CD14-positive monocyte (primary cell): ENCODE results near the gene OR1D2. TPM values are rescaled to one million over a fixed set of nuclear protein-coding genes. Genes with fewer than 3 reads are reported as not detected.
A peak's percentile ranks its signal among the peaks of the same experiment; 100 is the strongest.
"Not testable (repeated sequence)": the region's sequence is repeated elsewhere in the genome, so short reads cannot be mapped to it uniquely, and the experiment has no call there.

Source experiments
- DNase-seq, 3 donors: peaks; one replicate each; pipeline ENCODE4 v3.0.0-alpha.2; 2011 to 2022
- H2AFZ ChIP-seq: 2 replicates; pipeline ENCODE4 v1.6.0; 2012; ENCODE audit warnings: mild to moderate bottlenecking, low read depth, low read length, inconsistent platforms; ENCODE audit not compliant: insufficient read depth, poor library complexity, severe bottlenecking
- H3K27ac ChIP-seq, 2 donors: 1 replicate in 1 of 2; 2 replicates in 1 of 2; pipeline ENCODE4 v1.5.1; 2012 to 2013; ENCODE audit warnings: low read length in 2 of 2, control low read depth in 1 of 2, inconsistent platforms in 1 of 2, low read depth in 1 of 2, mild to moderate bottlenecking in 1 of 2
- H3K27me3 ChIP-seq, 2 donors: one replicate each; pipeline versions ENCODE4 v1.6.0 to v1.6.1; 2011 to 2013; ENCODE audit warnings: low read length in 2 of 2; ENCODE audit not compliant: control insufficient read depth in 2 of 2, insufficient read depth in 2 of 2
- H3K36me3 ChIP-seq, 2 donors: replicated peaks in 1 of 2; 1 replicate in 1 of 2; 2 replicates in 1 of 2; pipeline versions ENCODE4 v1.5.1 to v1.6.1; 2012 to 2013; ENCODE audit warnings: low read length in 2 of 2, control low read depth in 1 of 2, inconsistent platforms in 1 of 2, mild to moderate bottlenecking in 1 of 2; ENCODE audit not compliant: insufficient read depth in 2 of 2, control insufficient read depth in 1 of 2
- H3K4me1 ChIP-seq, 2 donors: 1 replicate in 1 of 2; 2 replicates in 1 of 2; pipeline versions ENCODE4 v1.5.1 to v1.6.1; 2012 to 2013; ENCODE audit warnings: low read length in 2 of 2, control low read depth in 1 of 2, inconsistent platforms in 1 of 2, mild to moderate bottlenecking in 1 of 2, moderate library complexity in 1 of 2; ENCODE audit not compliant: insufficient read depth in 2 of 2, control insufficient read depth in 1 of 2
- H3K4me2 ChIP-seq: replicated peaks from 2 replicates; pipeline ENCODE3; 2012; ENCODE audit warnings: low read length, moderate library complexity, mild to moderate bottlenecking; ENCODE audit not compliant: poor library complexity, severe bottlenecking; ENCODE audit errors: extremely low read depth
- H3K4me3 ChIP-seq, 3 experiments: fragments of 200-600 bp in 1 of 3; sonication (generic) in 1 of 3; replicated peaks in 1 of 3; 1 replicate in 2 of 3; 2 replicates in 1 of 3; pipeline ENCODE4 v1.5.1; 2011 to 2013; ENCODE audit warnings: low read length in 3 of 3, mild to moderate bottlenecking in 3 of 3, control low read depth in 2 of 3, low read depth in 2 of 3, inconsistent platforms in 1 of 3, moderate library complexity in 1 of 3
- H3K79me2 ChIP-seq: 2 replicates; pipeline ENCODE4 v1.6.0; 2012; ENCODE audit warnings: mild to moderate bottlenecking, control low read depth, inconsistent platforms, low read length, moderate library complexity; ENCODE audit not compliant: insufficient read depth
- H3K9ac ChIP-seq: 2 replicates; pipeline ENCODE4 v1.6.0; 2017; ENCODE audit warnings: low read length, mild to moderate bottlenecking; ENCODE audit not compliant: insufficient read depth, poor library complexity, severe bottlenecking
- H3K9me3 ChIP-seq, 2 donors: replicated peaks in 1 of 2; 1 replicate in 1 of 2; 2 replicates in 1 of 2; pipeline versions ENCODE4 v1.5.1 to v1.6.1; 2012 to 2013; ENCODE audit warnings: low read length in 2 of 2, control low read depth in 1 of 2; ENCODE audit not compliant: control insufficient read depth in 1 of 2, insufficient read depth in 1 of 2
- H4K20me1 ChIP-seq: 2 replicates; pipeline ENCODE4 v1.6.0; 2012; ENCODE audit warnings: mild to moderate bottlenecking, low read length, control low read depth, moderate library complexity; ENCODE audit not compliant: insufficient read depth
- H3K27ac Mint-ChIP-seq, 7 donors: one replicate each; pipeline ENCODE4 v1.8.0; 2020; ENCODE audit warnings: mild to moderate bottlenecking in 7 of 7, mixed read lengths in 7 of 7, moderate library complexity in 6 of 7, inconsistent platforms in 2 of 7
- H3K27me3 Mint-ChIP-seq, 3 donors: one replicate each; pipeline ENCODE4 v1.8.0; 2021 to 2022; ENCODE audit warnings: low read depth in 3 of 3, mild to moderate bottlenecking in 3 of 3, mixed read lengths in 3 of 3, moderate library complexity in 3 of 3, inconsistent platforms in 1 of 3
- H3K36me3 Mint-ChIP-seq, 2 donors: one replicate each; pipeline ENCODE4 v1.8.0; 2020; ENCODE audit warnings: mixed read lengths in 2 of 2, inconsistent platforms in 1 of 2, mild to moderate bottlenecking in 1 of 2
- H3K4me1 Mint-ChIP-seq: one replicate; pipeline ENCODE4 v1.8.0; 2020; ENCODE audit warnings: mild to moderate bottlenecking, mixed read lengths
- H3K4me3 Mint-ChIP-seq, 2 donors: one replicate each; pipeline ENCODE4 v1.8.0; 2020; ENCODE audit warnings: mild to moderate bottlenecking in 2 of 2, mixed read lengths in 2 of 2, moderate library complexity in 1 of 2
- H3K9me3 Mint-ChIP-seq, 7 donors: one replicate each; pipeline ENCODE4 v1.8.0; 2020 to 2022; ENCODE audit warnings: mixed read lengths in 7 of 7, mild to moderate bottlenecking in 6 of 7, moderate library complexity in 6 of 7, inconsistent platforms in 2 of 7
- WGBS: methylation state at CpG from one replicate; pipeline ENCODE4 v1.1.5; 2013; ENCODE audit warnings: missing lambda C conversion rate; ENCODE audit not compliant: insufficient coverage; 5-methylcytosine and 5-hydroxymethylcytosine counted together
- intact Hi-C, 2 donors: fragments of 100-400 bp; cut with micrococcal nuclease; formaldehyde crosslinking; loops; one replicate each; pipeline versions ENCODE4 v1.15.0 to v1.15.1; 2023
- polyA plus RNA-seq, 3 donors: library from polyadenylated mRNA; depleted of rRNA in 1 of 3; unstranded in 2 of 3; stranded (reverse) in 1 of 3; fragments of 300-500 nt in 2 of 3; fragments of >200 nt in 1 of 3; fragmentation: Illumina TruSeq in 2 of 3; gene quantifications; 1 replicate in 2 of 3; 2 replicates in 1 of 3; pipeline ENCODE4 v1.2.3, GENCODE V29; 2012 to 2021
- TF ChIP-seq, protein P1 (sequence below): fragments of 200-600 bp; IDR thresholded peaks from one replicate; pipeline ENCODE4 v1.8.0; 2022; ENCODE audit warnings: antibody characterized with exemption, mild to moderate bottlenecking

The OR1D2 gene
- polyA plus RNA-seq, 3 donors = not detected

DNA sequence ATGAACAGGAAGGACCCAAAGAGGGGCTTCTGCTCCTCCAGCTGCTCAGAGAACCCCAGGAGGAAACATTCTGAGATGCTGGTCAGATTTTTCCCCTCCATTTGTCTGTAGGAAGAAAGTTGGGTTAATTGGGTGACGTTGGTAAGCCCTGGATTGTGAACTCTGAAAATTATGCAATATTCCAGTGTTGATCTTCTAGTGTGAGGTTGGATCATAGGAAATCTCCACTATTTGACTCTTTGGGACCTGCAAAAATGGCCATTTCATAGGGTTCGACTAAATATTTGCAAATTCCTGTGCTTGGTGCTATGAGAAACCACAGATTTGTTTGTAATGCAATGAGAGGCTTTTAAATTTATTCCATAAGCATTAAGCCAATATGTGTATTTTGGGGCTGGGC is 23.2 kb upstream of the OR1D2 start, which contains the start of gene OR1G1:
TSS of gene OR1G1 (minus strand) at position 101 of the 400 bp plus-strand sequence. CDS start at position 101, 0 bp downstream.
- no peaks in the 10 kb centered on the region for H3K36me3 Mint-ChIP-seq
- intact Hi-C loops = no loop called here
- no peak within 1 kb of the TSS for H3K27ac Mint-ChIP-seq
- H3K4me3 Mint-ChIP-seq = no peak within 1 kb of the TSS
- H3K36me3 ChIP-seq = no peaks in the 10 kb centered on the region
- H3K79me2 ChIP-seq = no peaks in the 10 kb centered on the region
- no peaks in the 10 kb centered on the region for H4K20me1 ChIP-seq
- no peak within 1 kb of the TSS for H2AFZ ChIP-seq
- H3K4me1 ChIP-seq = no peaks in the 10 kb centered on the region
- H3K9me3 ChIP-seq = no peaks in the 10 kb centered on the region
- H3K9ac ChIP-seq = no peak within 1 kb of the TSS
- TF ChIP-seq, protein P1, sequence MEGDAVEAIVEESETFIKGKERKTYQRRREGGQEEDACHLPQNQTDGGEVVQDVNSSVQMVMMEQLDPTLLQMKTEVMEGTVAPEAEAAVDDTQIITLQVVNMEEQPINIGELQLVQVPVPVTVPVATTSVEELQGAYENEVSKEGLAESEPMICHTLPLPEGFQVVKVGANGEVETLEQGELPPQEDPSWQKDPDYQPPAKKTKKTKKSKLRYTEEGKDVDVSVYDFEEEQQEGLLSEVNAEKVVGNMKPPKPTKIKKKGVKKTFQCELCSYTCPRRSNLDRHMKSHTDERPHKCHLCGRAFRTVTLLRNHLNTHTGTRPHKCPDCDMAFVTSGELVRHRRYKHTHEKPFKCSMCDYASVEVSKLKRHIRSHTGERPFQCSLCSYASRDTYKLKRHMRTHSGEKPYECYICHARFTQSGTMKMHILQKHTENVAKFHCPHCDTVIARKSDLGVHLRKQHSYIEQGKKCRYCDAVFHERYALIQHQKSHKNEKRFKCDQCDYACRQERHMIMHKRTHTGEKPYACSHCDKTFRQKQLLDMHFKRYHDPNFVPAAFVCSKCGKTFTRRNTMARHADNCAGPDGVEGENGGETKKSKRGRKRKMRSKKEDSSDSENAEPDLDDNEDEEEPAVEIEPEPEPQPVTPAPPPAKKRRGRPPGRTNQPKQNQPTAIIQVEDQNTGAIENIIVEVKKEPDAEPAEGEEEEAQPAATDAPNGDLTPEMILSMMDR = no peak
- H3K4me3 ChIP-seq = no peak within 1 kb of the TSS
- DNase-seq = no peak
- no peaks in the 10 kb centered on the region for H3K4me1 Mint-ChIP-seq
- H3K27me3 ChIP-seq = no peaks in the 10 kb centered on the region
- peaks cover 0 to 2% (median 0%) of the 10 kb centered on the region in 7 donors for H3K9me3 Mint-ChIP-seq
- no peak within 1 kb of the TSS for H3K4me2 ChIP-seq
- H3K27ac ChIP-seq = no peak within 1 kb of the TSS
- WGBS = no CpG with 5 or more reads among the region's 2 CpGs
- peaks cover 5 to 11% (median 9%) of the 10 kb centered on the region in 3 donors for H3K27me3 Mint-ChIP-seq

DNA sequence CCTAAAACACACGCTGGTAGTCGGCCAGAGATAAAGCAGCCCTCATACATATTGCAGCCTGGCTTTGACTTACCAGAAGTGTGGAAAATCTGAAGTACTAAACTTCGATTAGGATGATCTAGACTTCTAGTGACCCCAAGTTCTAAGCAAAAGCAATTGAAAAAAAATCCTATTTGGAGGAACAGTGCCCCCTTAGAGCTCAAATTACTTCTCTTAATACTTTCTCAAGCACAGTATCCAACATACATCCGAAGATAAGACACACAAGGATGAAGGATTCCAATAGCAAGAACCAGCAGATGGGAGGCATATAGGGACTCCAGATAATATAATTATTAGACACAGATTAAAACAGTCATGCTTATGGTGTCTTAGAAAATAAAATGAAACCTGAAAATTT is 30.4 kb downstream of the OR1D2 start:
- H3K27me3 ChIP-seq, H3K9ac ChIP-seq, H3K36me3 ChIP-seq, intact Hi-C loops, H3K9me3 Mint-ChIP-seq, H3K27me3 Mint-ChIP-seq, H3K4me1 Mint-ChIP-seq, H3K4me3 Mint-ChIP-seq, H4K20me1 ChIP-seq, H3K36me3 Mint-ChIP-seq, H2AFZ ChIP-seq, H3K4me2 ChIP-seq, H3K27ac Mint-ChIP-seq, H3K4me1 ChIP-seq, H3K4me3 ChIP-seq, DNase-seq, H3K9me3 ChIP-seq, H3K79me2 ChIP-seq, H3K27ac ChIP-seq: not testable (repeated sequence)
- WGBS = no CpG with 5 or more reads among the region's 4 CpGs

DNA sequence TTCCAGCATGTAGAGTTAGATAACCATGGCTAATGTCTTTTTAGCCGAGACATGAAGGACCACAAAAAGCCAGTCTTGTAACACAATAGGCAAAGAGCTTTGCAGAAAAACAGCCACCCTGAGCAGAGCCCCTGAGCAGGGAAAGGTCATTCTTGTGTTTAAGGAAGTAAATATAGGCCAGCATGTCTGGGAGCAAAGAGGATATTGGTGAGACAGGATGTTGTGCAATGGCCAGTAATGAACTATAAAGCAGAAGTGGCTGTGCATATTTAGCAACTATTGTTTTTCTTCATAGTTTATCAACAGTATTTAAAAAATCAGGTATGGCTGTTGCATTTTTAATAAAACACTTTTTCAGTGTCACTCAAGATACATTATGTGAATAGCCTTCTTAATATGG is 39.0 kb downstream of the OR1D2 start:
- H3K9ac ChIP-seq, H3K36me3 Mint-ChIP-seq, H3K27me3 ChIP-seq, H3K79me2 ChIP-seq, H3K4me1 ChIP-seq, H3K4me1 Mint-ChIP-seq, H3K4me3 ChIP-seq, H3K36me3 ChIP-seq, H3K9me3 Mint-ChIP-seq, H3K9me3 ChIP-seq, H3K27ac Mint-ChIP-seq, H3K27me3 Mint-ChIP-seq, H3K27ac ChIP-seq, H3K4me3 Mint-ChIP-seq, H2AFZ ChIP-seq, H3K4me2 ChIP-seq, intact Hi-C loops, H4K20me1 ChIP-seq: not testable (repeated sequence)
- WGBS = no CpG with 5 or more reads among the region's 1 CpG
- peak; percentile 68 to 85 (median 73) for DNase-seq

DNA sequence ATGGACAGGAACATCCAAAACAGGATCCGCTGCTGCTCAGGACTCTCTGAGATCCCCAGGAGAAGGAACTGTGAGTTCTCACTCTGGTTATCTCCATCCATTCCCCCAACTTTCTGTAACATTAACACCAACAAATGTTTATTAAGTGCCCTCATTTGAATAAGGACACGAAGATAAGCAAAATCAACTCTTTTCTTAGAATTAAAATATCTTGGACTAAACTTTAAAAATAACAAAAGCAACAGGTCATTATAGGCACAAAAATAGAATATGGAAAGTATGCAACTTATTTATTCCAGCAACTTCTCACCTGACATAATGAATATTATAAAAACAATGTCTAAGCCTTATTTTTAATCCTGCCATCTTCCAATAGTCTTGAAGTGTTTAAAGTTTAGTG is 40.7 kb downstream of the OR1D2 start, which contains the start of gene OR1D5:
TSS of gene OR1D5 (minus strand) at position 101 of the 400 bp plus-strand sequence. CDS start at position 101, 0 bp downstream.
- H3K4me1 Mint-ChIP-seq, H3K79me2 ChIP-seq, H3K27me3 Mint-ChIP-seq, DNase-seq, H3K27ac ChIP-seq, H3K27me3 ChIP-seq, H3K4me2 ChIP-seq, H2AFZ ChIP-seq, H3K4me3 Mint-ChIP-seq, H3K9ac ChIP-seq, intact Hi-C loops, H3K4me3 ChIP-seq, H3K36me3 ChIP-seq, H3K36me3 Mint-ChIP-seq, H3K4me1 ChIP-seq, H3K9me3 Mint-ChIP-seq, H3K9me3 ChIP-seq, H4K20me1 ChIP-seq: not testable (repeated sequence)
- no CpG with 5 or more reads among the region's 2 CpGs for WGBS
- H3K27ac Mint-ChIP-seq = peak within 1 kb of the TSS in 1 of 7 donors; percentile 68
